ENCODE data around the gene SBF1.
"Not testable (repeated sequence)": the region's sequence is repeated elsewhere in the genome, so short reads cannot be mapped to it uniquely, and the experiment has no call there.

Gene SBF1, protein sequence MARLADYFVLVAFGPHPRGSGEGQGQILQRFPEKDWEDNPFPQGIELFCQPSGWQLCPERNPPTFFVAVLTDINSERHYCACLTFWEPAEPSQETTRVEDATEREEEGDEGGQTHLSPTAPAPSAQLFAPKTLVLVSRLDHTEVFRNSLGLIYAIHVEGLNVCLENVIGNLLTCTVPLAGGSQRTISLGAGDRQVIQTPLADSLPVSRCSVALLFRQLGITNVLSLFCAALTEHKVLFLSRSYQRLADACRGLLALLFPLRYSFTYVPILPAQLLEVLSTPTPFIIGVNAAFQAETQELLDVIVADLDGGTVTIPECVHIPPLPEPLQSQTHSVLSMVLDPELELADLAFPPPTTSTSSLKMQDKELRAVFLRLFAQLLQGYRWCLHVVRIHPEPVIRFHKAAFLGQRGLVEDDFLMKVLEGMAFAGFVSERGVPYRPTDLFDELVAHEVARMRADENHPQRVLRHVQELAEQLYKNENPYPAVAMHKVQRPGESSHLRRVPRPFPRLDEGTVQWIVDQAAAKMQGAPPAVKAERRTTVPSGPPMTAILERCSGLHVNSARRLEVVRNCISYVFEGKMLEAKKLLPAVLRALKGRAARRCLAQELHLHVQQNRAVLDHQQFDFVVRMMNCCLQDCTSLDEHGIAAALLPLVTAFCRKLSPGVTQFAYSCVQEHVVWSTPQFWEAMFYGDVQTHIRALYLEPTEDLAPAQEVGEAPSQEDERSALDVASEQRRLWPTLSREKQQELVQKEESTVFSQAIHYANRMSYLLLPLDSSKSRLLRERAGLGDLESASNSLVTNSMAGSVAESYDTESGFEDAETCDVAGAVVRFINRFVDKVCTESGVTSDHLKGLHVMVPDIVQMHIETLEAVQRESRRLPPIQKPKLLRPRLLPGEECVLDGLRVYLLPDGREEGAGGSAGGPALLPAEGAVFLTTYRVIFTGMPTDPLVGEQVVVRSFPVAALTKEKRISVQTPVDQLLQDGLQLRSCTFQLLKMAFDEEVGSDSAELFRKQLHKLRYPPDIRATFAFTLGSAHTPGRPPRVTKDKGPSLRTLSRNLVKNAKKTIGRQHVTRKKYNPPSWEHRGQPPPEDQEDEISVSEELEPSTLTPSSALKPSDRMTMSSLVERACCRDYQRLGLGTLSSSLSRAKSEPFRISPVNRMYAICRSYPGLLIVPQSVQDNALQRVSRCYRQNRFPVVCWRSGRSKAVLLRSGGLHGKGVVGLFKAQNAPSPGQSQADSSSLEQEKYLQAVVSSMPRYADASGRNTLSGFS (N-terminal part only)

DNA sequence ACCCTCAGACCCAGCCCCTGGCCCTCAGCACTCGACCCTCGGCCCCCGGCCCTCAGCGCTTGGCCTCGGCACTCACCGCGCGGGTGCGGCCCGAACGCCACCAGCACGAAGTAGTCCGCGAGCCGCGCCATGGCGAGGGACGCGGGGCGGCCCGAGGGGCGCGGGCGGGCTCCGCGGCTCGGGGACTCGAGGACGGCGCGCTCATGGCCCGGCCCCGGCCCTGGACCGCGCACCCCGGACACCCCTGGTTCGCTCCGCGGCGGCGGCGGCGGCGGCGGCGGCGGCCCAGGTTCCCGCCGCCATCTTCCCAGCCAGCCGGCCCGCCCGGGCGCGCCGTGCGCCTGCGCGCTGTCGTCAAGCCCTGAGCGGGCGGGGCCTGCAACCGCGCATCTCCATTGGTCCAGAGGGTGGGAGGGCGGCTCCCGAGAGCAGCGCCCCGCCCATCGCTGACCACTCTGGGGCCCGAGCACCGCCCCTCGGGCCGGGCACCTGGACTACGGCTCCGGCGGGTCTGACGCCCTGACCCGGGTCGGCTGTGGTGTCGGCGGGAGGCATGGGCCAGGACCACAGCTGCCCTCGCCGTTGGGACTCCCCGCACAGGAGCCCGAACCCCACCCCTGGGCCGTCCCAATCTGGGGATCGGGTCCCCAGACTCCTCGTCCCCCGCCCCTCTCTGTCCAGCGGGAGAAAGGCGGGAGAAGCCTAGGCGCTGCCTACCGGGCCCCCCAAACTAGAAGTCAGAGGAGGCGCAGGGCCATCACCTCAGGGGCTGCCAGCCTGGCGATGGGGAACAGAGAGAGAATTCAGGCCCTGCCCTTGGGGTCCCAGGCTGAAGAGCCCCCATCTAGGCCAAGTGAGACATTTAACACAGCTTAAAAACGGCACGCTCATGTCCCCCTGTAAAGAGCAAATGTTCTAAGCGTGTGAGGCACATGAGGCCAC is at the start of gene SBF1:
TSS of gene SBF1 (minus strand) at position 326 of the 942 bp plus-strand sequence. CDS start at position 131, 195 bp downstream.
- DNase-seq (ENCODE audit: low read depth in 2 of 2), result peak; percentile 70 to 83

DNA sequence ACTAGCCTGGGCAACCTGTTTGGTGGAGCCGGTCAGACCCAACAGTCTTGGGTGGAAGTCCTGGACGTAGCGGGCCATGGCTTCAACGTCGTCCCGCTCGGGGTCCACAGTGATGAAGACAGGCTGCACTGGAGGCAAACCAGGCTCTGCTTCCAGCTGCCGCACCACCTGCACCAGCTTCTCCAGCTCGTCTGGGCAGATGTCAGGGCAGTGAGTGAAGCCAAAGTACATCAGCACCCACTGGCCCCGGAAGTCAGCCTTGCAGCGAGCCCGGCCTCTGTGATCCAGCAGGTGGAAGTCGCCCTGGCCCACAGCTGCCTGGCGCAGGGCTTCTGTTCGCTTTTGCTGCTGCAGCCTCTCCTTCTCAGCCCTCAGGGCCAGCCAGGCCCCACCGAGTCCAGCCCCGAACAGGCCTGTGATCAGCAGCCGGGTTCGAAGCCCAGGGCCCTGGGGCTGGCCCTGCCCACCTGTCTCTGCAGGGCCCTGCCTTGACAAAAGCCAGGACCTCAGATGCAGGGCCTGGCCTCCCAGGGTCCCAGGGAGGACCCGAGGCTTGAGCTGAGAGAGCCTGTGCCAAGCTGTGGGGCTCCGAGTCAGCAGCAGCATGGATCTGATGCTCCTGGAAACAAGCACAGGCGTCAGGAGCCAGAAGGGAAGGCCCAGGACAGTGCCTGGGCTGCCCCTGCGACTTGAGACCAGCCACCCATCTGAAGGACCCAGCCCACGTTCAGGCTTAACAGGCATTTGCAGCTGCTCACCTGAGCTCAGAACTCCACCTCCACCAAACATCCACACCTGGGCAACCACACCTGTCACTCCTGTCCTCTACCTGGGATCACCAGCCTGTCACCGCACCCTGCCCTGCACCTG is 49.2 kb upstream of the SBF1 start:
- no peak for DNase-seq (ENCODE audit: low read depth in 2 of 2)

DNA sequence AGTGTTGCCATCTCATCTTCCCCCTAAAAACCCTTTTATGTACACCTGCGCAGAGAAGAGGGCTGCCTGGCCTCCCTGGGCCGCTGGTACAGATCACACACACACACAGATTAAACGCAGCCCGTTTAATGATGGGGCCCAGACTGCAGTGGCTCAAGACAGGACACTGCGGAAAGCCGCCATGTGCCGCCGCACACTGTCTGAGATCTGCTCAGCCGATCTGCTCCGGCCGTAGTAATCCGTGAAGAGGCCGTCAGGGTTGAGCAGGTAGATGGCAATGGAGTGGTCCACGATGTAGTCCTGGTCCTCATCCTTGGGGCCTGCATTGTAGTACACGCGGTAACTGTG is 48.6 kb upstream of the SBF1 start:
- no peak for DNase-seq (ENCODE audit: low read depth in 2 of 2)

DNA sequence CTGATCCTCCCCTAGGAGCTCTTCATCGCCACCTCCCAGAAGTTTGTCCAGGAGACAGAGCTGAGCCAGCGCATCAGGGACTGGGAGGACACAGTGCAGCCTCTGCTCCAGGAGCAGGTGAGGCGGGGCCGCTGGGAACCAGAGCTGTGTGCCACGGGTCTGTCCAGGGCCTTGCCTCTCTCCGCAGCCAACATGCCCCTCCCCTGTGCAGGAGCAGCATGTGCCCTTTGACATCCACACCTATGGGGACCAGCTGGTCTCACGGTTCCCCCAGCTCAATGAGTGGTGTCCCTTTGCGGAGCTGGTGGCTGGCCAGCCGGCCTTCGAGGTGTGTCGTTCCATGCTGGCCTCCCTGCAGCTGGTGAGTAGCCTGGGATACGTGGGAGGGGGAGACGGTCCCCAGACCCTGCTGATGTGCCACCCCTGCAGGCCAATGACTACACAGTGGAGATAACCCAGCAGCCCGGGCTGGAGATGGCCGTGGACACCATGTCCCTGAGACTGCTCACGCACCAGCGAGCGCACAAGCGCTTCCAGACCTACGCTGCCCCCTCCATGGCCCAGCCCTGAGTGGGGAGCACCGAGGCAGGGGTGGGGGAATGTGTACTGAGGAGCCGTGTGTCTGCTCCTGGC is 48.1 kb upstream of the SBF1 start:
- no peak for DNase-seq (ENCODE audit: low read depth in 2 of 2)

DNA sequence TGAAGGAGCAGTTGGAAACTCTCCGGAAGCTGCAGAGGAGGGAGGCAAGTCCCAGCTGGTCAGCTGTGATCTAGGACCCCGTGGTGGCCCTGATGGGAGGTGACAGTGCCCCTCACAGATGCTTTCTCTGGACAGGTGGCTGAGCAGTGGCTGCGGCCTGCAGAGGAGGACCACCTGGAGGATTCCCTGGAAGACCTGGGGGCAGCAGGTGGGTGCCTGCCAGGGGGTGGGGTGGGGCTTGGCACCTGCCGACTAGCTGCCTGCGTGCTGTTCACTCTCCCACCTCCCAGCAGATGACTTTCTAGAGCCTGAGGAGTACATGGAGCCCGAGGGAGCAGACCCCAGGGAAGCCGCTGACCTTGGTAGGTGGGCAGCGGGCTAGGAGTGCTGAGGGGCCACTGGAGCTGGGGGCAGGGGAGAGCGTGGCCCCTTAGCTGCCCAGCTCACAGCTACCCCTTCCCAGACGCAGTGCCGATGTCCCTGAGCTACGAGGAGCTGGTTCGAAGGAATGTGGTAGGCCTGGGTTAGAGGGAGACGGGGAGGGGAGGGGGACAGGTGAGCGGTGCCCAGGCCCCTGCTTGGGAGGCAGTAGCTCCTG is 47.5 kb upstream of the SBF1 start:
- DNase-seq (ENCODE audit: low read depth in 2 of 2), result no peak

DNA sequence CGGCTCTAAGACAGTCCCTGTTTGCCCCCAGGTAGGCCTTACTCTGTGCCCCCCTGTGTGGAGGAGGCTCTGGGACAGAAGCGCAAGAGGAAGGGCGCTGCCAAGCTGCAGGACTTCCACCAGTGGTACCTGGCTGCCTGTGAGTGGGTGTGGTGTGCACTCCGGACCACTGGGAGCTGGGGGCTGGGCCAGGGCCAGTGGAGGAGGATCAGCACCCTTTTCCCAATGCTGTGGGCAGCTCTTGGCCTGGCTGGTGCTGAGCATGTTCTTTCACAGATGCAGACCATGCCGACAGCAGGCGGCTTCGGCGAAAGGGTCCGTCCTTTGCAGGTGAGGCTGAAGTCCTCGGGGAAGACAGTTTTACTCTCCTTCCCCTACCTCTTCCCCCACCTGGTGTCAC is 46.9 kb upstream of the SBF1 start:
- no peak for DNase-seq (ENCODE audit: low read depth in 2 of 2)

DNA sequence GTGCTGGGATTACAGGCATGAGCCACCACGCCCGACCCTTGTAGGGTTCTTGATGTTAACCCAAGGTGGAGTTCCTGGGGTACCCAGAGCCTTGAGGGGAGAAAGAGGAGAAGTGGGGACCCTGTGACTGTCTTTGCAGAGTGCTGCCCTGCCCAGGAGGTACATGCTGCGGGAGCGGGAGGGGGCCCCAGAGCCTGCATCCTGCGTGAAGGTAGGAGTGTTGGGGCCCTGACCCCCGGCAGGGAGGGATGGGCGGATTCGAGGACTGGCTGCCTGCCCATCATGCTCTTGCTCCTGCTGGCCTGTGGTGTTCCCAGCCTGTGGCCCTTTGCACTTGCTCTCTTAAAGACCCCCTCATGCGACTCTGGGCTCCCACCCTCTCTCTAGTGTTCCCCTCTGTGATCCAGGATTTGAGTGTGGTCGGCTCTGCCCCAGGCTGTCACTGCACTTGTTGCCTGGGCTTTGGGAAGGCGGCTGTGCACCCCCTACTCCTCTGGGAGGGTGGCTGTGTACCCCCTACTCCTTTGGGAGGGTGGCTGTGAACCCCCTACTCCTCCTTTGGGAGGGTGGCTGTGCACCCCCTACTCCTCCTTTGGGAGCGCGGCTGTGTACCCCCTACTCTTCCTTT is 46.1 kb upstream of the SBF1 start:
- DNase-seq (ENCODE audit: low read depth in 2 of 2), result no peak

DNA sequence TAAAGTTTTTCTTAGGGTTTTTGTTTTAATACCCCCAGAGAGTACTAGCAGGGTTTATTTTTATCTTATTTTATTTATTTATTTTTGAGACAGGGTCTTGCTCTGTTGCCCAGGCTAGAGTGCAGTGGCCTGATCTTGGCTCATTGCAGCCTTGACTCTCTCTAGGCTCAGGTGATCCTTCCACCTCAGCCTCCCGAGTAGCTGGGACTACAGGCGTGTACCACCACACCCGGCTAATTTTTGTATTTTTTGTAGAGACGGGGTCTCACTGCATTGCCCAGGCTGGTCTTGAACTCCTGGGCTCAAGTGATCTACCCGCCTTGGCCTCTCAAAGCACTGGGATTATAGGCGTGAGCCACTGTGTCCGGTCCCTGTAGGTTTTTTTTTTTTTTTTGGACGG is 45.3 kb upstream of the SBF1 start:
- DNase-seq (ENCODE audit: low read depth in 2 of 2), result not testable (repeated sequence)

DNA sequence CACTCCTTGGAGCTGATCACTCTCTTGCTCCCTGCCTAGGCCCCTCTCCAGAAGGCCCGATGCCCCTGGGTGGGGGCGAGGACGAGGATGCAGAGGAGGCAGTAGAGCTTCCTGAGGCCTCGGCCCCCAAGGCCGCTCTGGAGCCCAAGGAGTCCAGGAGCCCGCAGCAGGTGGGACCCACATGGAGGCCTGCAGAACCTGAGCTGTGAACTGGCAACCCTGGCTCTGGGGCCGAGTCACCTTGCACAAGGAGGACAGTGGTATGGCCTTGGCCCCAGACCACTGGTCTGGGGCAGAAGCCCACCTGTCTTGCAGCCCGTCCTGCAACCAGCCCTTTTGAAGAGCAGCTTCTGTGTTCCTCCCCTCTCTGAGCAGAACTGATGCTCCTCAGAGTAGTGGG is 44.3 kb upstream of the SBF1 start:
- no peak for DNase-seq (ENCODE audit: low read depth in 2 of 2)

DNA sequence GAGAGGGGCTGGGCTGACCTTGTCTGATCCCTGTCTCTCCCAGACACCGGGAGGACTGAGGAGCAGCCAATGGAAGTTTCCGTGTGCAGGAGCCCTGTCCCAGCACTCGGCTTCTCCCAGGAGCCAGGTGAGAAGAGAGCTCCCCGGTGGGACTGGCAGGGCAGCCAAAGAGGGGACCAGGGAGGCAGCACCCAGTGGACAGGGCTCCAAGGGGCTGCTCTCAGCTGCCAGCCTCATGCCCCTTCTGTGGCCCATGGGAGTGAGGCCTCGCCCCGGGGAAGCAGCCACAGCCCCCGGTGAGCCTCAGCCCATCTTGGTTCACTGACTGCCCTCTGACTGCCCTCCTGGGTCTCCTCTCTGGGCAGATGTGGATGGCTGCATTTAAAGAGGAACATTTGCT is 43.8 kb upstream of the SBF1 start:
- no peak for DNase-seq (ENCODE audit: low read depth in 2 of 2)

DNA sequence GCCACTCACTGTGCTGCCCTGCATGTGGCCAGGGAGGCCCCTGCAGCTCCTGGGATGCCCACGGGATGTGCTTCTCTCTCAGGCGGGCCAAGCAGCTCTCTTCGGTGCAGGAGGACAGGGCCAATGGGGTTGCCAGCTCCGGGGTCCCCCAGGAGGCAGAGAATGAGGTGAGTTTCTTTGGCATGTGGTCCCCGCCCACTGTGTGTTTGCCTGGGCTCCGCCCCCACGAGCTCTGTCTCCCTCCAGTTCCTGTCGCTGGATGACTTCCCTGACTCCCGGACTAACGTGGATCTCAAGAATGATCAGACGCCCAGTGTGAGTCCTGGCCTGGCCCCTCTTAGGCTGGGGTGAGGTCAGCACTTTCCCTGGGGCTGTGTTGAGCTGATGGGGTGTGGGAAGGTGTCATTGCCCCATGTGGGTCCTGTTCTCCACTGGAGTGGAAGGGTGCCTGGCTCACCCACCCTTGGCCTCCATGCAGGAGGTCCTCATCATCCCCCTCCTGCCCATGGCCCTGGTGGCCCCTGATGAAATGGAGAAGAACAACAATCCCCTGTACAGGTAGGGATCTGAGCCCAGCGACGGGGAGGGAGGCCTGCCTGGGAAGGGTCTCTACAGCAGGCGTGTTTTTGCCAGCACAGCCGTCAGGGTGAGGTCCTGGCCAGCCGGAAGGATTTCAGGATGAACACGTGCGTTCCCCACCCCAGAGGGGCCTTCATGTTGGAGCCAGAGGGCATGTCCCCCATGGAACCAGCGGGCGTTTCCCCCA is 42.8 kb upstream of the SBF1 start:
- no peak for DNase-seq (ENCODE audit: low read depth in 2 of 2)

DNA sequence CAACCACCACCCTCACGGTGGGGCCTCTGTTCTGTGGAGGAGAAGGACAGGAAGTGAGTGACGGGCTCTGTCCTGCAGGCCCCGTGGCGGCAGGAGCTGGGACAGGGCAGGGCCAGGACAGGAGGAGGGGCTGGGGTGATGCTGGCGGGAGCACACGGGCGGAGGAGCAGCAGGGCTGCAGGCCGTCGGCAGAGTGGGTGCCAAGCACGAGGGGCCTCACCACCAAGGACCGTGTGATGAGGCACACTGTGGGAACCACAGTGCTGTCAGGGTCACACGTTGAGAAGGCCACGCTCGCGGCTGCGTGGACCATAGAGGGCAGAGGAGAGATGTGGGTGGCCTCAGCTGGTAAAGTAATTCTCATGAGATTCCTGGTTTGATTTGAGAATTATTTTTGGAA is 42.1 kb upstream of the SBF1 start:
- no peak for DNase-seq (ENCODE audit: low read depth in 2 of 2)

DNA sequence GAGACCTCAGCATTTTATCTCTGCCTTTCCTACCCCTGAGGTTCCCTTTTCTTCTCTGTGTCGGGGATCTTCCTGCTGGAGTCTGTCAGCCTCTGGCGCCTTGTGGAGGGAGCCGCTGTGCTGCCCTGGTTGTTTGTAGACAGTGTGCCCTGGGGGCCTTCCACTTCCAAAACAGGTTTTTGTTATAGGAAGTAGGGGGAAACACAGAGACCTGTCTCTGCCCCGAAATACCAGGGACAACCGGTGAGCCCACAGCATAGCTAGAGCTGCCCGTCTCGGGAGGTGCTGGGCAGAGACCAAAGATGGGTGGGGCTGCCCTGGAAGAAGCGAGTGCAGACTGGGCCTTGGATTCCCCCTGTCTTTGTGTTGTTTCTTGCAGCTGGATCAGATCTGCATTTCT is 41.2 kb upstream of the SBF1 start:
- DNase-seq (ENCODE audit: low read depth in 2 of 2), result no peak

DNA sequence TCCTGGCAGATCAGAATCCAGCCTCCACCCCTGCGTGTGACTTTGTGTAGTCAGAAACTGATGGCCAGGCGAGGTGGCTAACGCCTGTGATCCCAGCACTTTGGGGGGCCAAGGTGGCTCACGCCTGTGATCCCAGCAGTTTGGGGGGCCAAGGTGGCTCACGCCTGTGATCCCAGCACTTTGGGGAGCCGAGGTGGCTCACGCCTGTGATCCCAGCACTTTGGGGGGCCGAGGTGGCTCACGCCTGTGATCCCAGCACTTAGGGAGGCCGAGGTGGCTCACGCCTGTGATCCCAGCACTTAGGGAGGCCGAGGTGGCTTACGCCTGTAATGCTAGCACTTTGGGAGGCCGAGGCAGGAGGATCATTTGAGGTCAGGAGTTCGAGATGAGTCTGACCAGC is 38.3 kb upstream of the SBF1 start:
- no peak for DNase-seq (ENCODE audit: low read depth in 2 of 2)

DNA sequence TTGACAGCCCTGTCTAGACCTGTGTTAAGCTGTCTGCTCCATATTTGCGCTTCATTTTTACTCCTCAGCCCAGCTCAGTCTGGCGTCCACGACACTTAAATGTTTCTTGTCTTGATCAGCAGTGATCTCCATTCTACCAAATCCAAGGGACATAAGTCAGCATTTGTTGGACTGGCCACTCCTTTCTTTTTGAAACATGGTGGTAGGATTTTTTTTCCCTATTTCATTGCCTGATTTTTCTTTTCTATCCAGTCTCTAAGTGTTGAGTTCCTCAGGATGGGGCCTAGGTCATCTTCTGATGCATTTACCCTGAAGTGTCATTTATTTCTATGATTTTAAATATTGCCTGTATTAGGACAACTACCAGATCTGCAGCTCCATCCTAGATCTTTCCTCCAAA is 34.1 kb upstream of the SBF1 start:
- DNase-seq (ENCODE audit: low read depth in 2 of 2), result no peak

DNA sequence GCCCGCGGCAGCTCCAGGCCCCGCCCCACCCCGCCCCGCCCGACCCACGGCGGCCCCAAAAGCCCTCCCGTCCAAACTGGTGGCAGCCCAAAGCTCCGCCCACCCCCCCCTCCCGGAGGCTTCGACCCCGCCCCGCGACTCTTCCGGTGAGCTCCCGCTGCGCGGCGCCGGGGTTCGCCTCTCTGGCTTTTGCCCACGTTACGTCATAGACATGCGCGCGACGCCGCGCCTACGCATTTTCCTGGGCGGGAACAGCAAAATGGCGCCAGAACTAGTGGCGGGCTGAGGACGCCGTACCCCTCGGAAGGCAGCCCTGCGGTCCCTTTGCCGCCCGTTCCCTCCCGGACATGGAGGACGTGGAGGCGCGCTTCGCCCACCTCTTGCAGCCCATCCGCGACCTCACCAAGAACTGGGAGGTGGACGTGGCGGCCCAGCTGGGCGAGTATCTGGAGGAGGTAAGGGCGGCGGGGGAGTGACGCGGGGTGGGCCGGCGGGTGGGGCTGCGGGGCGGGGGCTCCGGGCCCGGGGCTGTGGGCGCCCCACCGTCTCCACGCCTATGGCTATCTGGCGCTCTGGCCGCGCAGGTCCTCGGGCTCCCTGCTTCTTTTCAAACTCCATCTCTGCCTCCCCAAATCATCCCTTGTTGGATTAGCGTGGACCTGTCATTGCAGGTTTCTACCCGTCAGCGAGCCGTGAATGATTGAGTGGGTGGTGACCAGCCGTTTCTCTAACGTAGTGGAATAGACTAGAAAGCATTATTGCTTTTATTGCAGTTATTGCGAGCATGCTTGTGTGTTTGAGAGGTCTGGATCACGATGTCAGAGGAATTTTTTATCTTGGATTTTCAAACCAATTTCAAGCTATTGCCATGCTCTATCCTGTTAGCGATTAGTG is 33.4 kb upstream of the SBF1 start, which contains the start of gene NCAPH2:
TSS of gene NCAPH2 (plus strand) at position 234 of the 894 bp plus-strand sequence. CDS start at position 348, 114 bp downstream.
- peak; percentile 96 for DNase-seq (ENCODE audit: low read depth in 2 of 2)

All from stimulated activated CD8-positive, alpha-beta memory T cell treated with anti-CD3 and anti-CD28 coated beads, Interleukin-7, amount 100 ng/mL, for 4 hours (primary cell).